Heart left ventricle (tissue), 16 donors: ENCODE results near the gene HOXD10. TPM values are rescaled to one million over a fixed set of nuclear protein-coding genes. Genes with fewer than 3 reads are reported as not detected.

ENCODE experiments used
- ATAC-seq, 4 donors: fragments of 200-7000 bp; cut with Tn5 transposase; one replicate each; pipeline ENCODE4 v1.9.1; 2020 to 2022; ENCODE audit warnings: moderate library complexity in 4 of 4, mild to moderate bottlenecking in 3 of 4, moderate number of reproducible peaks in 1 of 4
- DNase-seq, 5 donors: peaks; one replicate each; pipeline ENCODE4 v3.0.0-alpha.2; 2020
- H3K27ac ChIP-seq, 12 donors: fragments of 200-600 bp; sonication (generic) in 4 of 12; one replicate each; pipeline versions ENCODE4 v1.5.0 to v1.8.0; 2016 to 2022; ENCODE audit warnings: mild to moderate bottlenecking in 2 of 12
- H3K27me3 ChIP-seq, 9 donors: fragments of 200-600 bp; sonication (generic) in 2 of 9; one replicate each; pipeline versions ENCODE4 v1.5.1 to v1.8.0; 2016 to 2022; ENCODE audit warnings: mild to moderate bottlenecking in 3 of 9
- H3K36me3 ChIP-seq, 9 donors: fragments of 200-600 bp; sonication (generic) in 2 of 9; one replicate each; pipeline versions ENCODE4 v1.5.0 to v1.8.0; 2018 to 2022; ENCODE audit warnings: mild to moderate bottlenecking in 2 of 9
- H3K4me1 ChIP-seq, 12 donors: fragments of 200-600 bp; sonication (generic) in 4 of 12; one replicate each; pipeline versions ENCODE4 v1.5.0 to v1.8.0; 2016 to 2022; ENCODE audit warnings: mild to moderate bottlenecking in 3 of 12
- H3K4me3 ChIP-seq, 12 donors: fragments of 200-600 bp; sonication (generic) in 4 of 12; one replicate each; pipeline versions ENCODE4 v1.5.0 to v1.8.0; 2017 to 2022; ENCODE audit warnings: mild to moderate bottlenecking in 9 of 12, moderate library complexity in 4 of 12
- H3K9me3 ChIP-seq, 12 donors: fragments of 200-600 bp; sonication (generic) in 4 of 12; one replicate each; pipeline versions ENCODE4 v1.5.0 to v1.8.0; 2016 to 2022; ENCODE audit warnings: mild to moderate bottlenecking in 1 of 12
- CTCF ChIP-seq, 12 donors: fragments of 200-600 bp; sonication (generic) in 4 of 12; IDR thresholded peaks; one replicate each; pipeline versions ENCODE4 v1.5.0 to v1.8.0; 2018 to 2022; ENCODE audit warnings: antibody characterized with exemption in 12 of 12, mild to moderate bottlenecking in 5 of 12
- POLR2A ChIP-seq, 2 donors: fragments of 450-650 bp; IDR thresholded peaks; one replicate each; pipeline ENCODE4 v1.6.1; 2017; ENCODE audit warnings: antibody characterized with exemption in 2 of 2, mild to moderate bottlenecking in 2 of 2, moderate library complexity in 2 of 2
- WGBS, 4 donors: extraction: QIAGEN DNeasy Blood & Tissue Kit in 2 of 4; methylation state at CpG; one replicate each; pipeline versions ENCODE4 v1.1.5 to v1.1.7; 2013 to 2018; 5-methylcytosine and 5-hydroxymethylcytosine counted together
- intact Hi-C, 10 donors: fragments of 100-400 bp; cut with DNase I; formaldehyde crosslinking; loops; one replicate each; pipeline versions ENCODE4 v1.11.1 to v1.14.2; 2022
- polyA plus RNA-seq, 2 donors: library from polyadenylated mRNA; stranded (reverse); fragments of 200-250 nt; gene quantifications; one replicate each; pipeline ENCODE4 v1.2.3, GENCODE V29; 2013
- total RNA-seq, 9 donors: library from RNA; depleted of rRNA in 2 of 9; stranded (reverse); fragments of >200 nt in 2 of 9; fragmentation: NEBNext Ultra II Directional in 3 of 9; extraction: Animal tissue kit (Norgen Biotek cat#: 25700) in 3 of 9; gene quantifications; one replicate each; pipeline versions ENCODE4 v1.1.0 to v1.2.4, GENCODE V29; 2016 to 2023
- donor health status: ischemic (EF 13 %, LVEDD 7.1; RV severe dilation, severe dysfunction).
- donor health status: healthy with polysubstance abuse.
- donor health status: DM: no; HTN: yes; CAD: no.
- donor health status: DM: no; HTN: no; CAD: no.
- donor health status: ischemic (EF 25% LVEDD 6.9; RV normal size, moderate dysfunction).
- donor health status: ischemic (EF 25% LVEDD 5.7; RV mildly dilated, moderate dysfunction).
- donor health status: healthy.
- donor health status: DM: yes; HTN: yes; CAD: no.
- donor health status: ischemic (EF 35%, LVEDD 5.7; RV mildly dilated, moderate dysfunction).
- donor health status: nonischemic (EF 11% LVEDD 7.7; RV severe dilation, severe dysfunction).
- donor health status: DM: yes; HTN: yes; CAD: no.
- donor health status: PGD.
- donor health status: ischemic (EF 29% LVEDD 5.4; RV normal size, mild dysfunction).
- donor health status: nonischemic (EF 23%, LVEDD 6.1; RV moderate dilation, normal function).

The HOXD10 gene
- total and polyA plus RNA-seq, 11 donors = 0.03 to 0.43 TPM; not detected in 9

GRCh38 chr2:176146101-176146500, 29.5 kb downstream of the HOXD10 start:
- intact Hi-C loops = no loop called here
- H3K27me3 ChIP-seq = peaks cover 30 to 98% (median 73%) of the 10 kb centered on the region in 9 donors
- H3K4me3 ChIP-seq = no peak overlapping the region
- DNase-seq (no peak), ATAC-seq (no peak)
- 27 to 51% (median 39%) methylated on average over 6 of the region's 6 CpGs for WGBS, 4 donors
- peaks cover 0 to 3% (median 0%) of the 10 kb centered on the region in 12 donors for H3K4me1 ChIP-seq
- no peak overlapping the region for H3K27ac ChIP-seq
- no peaks in the 10 kb centered on the region for H3K9me3 ChIP-seq
- no peaks in the 10 kb centered on the region for H3K36me3 ChIP-seq
- TF ChIP-seq CTCF (IDR thresholded peaks at IDR 0.05) (no peak), POLR2A (IDR thresholded peaks at IDR 0.05) (no peak)

- no peak for ATAC-seq
- Histone ChIP-seq H3K9me3 (no peaks in the 10 kb centered on the region), H3K4me1 (peaks cover 0 to 5% (median 0%) of the 10 kb centered on the region in 12 donors), H3K4me3 (no peak overlapping the region), H3K27me3 (peaks cover 36 to 98% (median 79%) of the 10 kb centered on the region in 9 donors), H3K36me3 (no peaks in the 10 kb centered on the region), H3K27ac (no peak overlapping the region)
- no peak for TF ChIP-seq POLR2A (IDR thresholded peaks at IDR 0.05)
- TF ChIP-seq CTCF (IDR thresholded peaks at IDR 0.05) = no peak
- no peak for DNase-seq
- intact Hi-C loops = no loop called here
Measured at GRCh38 chr2:176146645-176147044, 30.1 kb downstream of the HOXD10 start.

GRCh38 chr2:176147210-176147799, 30.7 kb downstream of the HOXD10 start:
- H3K9me3 ChIP-seq = no peaks in the 10 kb centered on the region
- H3K27ac ChIP-seq = no peak overlapping the region
- no peak for DNase-seq
- H3K36me3 ChIP-seq = no peaks in the 10 kb centered on the region
- WGBS, 4 donors = 15 to 44% (median 27%) methylated on average over 32 of the region's 32 CpGs
- TF ChIP-seq CTCF (IDR thresholded peaks at IDR 0.05) = no peak
- TF ChIP-seq POLR2A (IDR thresholded peaks at IDR 0.05) = no peak
- no peak overlapping the region for H3K4me3 ChIP-seq
- intact Hi-C loops = no loop called here
- peaks cover 40 to 100% (median 82%) of the 10 kb centered on the region in 9 donors for H3K27me3 ChIP-seq
- ATAC-seq = no peak
- H3K4me1 ChIP-seq = peaks cover 0 to 7% (median 0%) of the 10 kb centered on the region in 12 donors

- Histone ChIP-seq H3K4me3 (no peak overlapping the region), H3K36me3 (no peaks in the 10 kb centered on the region), H3K27ac (no peak overlapping the region), H3K27me3 (peaks cover 47 to 100% (median 89%) of the 10 kb centered on the region in 9 donors), H3K4me1 (peaks cover 0 to 12% (median 0%) of the 10 kb centered on the region in 12 donors), H3K9me3 (no peaks in the 10 kb centered on the region)
- 10 to 32% (median 21%) methylated on average over 27 to 31 of the region's 31 CpGs for WGBS, 4 donors
- intact Hi-C loops = no loop called here
- ATAC-seq (no peak), DNase-seq (no peak)
- TF ChIP-seq CTCF (IDR thresholded peaks at IDR 0.05) = no peak
- TF ChIP-seq POLR2A (IDR thresholded peaks at IDR 0.05) = no peak
Measured at GRCh38 chr2:176147800-176148496, 31.4 kb downstream of the HOXD10 start.
